Adrenal gland (tissue), 5 donors: ENCODE results near the gene TAS1R1.

Experiments used
- CTCF ChIP-seq, 6 experiments: fragments of 450-650 bp in 4 of 6; fragments of 200-600 bp in 2 of 6; sonication (generic) in 1 of 6; IDR thresholded peaks; 1 replicate in 5 of 6; 2 replicates in 1 of 6; pipeline versions ENCODE4 v1.5.1 to v1.8.0; 2016 to 2021; ENCODE audit warnings: antibody characterized with exemption in 6 of 6, mild to moderate bottlenecking in 2 of 6, moderate library complexity in 1 of 6
- POLR2A ChIP-seq, 2 donors: fragments of 450-650 bp; IDR thresholded peaks; one replicate each; pipeline ENCODE4 v1.6.1; 2017; ENCODE audit warnings: antibody characterized with exemption in 2 of 2, mild to moderate bottlenecking in 2 of 2, moderate library complexity in 1 of 2
- donor health status: DM: no; HTN: no; CAD: no.

GRCh38 chr1:6505367-6506209 is 49.5 kb upstream of the TAS1R1 start:
- no peak for TF ChIP-seq CTCF (IDR thresholded peaks at IDR 0.05)
- TF ChIP-seq POLR2A (IDR thresholded peaks at IDR 0.05) = no peak
